ES-I3 (cell line): Measurements from ENCODE around the gene TBC1D12.
"Not testable (repeated sequence)": the region's sequence is repeated elsewhere in the genome, so short reads cannot be mapped to it uniquely, and the experiment has no call there.

Experiments
- H3K36me3 ChIP-seq: 2 replicates; pipeline ENCODE4 v1.6.1; 2013; ENCODE audit warnings: mild to moderate bottlenecking, low read length, control low read depth, moderate library complexity; ENCODE audit not compliant: insufficient read depth
- H3K4me1 ChIP-seq: 2 replicates; pipeline ENCODE4 v1.6.1; 2013; ENCODE audit warnings: mild to moderate bottlenecking, control low read depth, low read length; ENCODE audit not compliant: insufficient read depth
- H3K9ac ChIP-seq: 2 replicates; pipeline ENCODE4 v1.6.1; 2013; ENCODE audit warnings: low read depth, mild to moderate bottlenecking, low read length, moderate library complexity
- H3K9me3 ChIP-seq: 2 replicates; pipeline ENCODE4 v1.6.1; 2013; ENCODE audit warnings: mild to moderate bottlenecking, low read length, moderate library complexity; ENCODE audit not compliant: control insufficient read depth, insufficient read depth

TBC1D12 gene

GRCh38 chr10:94385733-94386132, 16.6 kb upstream of the TBC1D12 start:
- not testable (repeated sequence) for H3K4me1 ChIP-seq, H3K9me3 ChIP-seq, H3K36me3 ChIP-seq, H3K9ac ChIP-seq

DNA sequence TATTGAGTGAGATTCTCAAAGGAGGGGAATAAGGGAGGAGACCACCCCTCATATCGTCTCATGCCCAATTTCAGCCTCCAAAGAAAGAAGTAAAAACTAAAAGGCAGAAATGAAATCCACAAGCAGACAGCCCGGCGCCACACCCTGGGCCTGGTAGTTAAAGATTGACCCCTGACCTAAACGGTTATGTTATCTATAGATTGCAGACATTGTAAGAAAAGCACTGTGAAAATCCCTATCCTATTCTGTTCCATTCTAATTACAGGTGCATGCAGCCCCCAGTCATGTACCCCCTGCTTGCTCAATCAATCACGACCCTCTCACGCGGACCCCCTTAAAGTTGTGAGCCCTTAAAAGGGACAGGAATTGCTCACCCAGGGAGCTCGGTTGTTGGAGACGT, 10.2 kb upstream of the TBC1D12 start:
- not testable (repeated sequence) for H3K4me1 ChIP-seq, H3K9me3 ChIP-seq, H3K9ac ChIP-seq, H3K36me3 ChIP-seq

DNA sequence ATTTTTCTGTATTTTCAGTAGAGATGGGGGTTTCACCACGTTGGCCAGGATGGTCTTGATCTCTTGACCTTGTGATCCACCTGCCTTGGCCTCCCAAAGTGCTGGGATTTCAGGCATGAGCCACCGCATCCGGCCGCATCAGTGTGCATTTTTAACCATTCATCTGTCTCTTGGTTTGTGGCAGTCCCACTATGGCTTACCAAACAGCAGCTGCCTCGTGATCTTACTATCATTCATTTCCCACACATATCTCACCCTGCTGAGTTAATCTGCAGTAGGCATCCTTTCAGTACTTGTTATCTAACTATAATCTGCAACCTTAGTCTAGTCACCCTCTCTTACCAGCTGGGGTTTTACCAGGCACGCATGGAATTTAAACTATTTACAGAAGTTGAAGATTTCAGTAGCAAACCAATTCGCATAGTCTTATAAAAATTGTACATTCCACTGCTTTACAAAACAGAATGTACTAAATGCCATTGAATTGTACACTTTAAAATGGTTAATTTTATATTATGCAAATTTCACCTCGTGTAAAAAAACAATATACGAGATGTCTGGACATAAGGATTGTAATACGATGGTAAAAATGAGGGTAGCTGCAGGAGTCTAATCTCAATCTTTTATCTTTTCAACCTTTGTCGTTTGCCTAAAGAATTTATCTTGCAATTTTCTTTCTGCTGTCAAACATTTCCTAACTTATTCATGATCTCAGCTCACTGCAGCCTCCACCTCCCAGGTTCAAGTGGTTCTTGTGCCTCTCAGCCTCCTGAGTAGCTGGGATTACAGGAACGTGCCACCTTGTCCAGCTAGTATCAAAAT, 4.6 kb upstream of the TBC1D12 start:
- no peaks in the 10 kb centered on the region for H3K36me3 ChIP-seq
- no peak overlapping the region for H3K9ac ChIP-seq
- no peaks in the 10 kb centered on the region for H3K4me1 ChIP-seq
- H3K9me3 ChIP-seq = no peaks in the 10 kb centered on the region

- Histone ChIP-seq H3K36me3 (no peaks in the 10 kb centered on the region), H3K9ac (no peak overlapping the region), H3K9me3 (no peaks in the 10 kb centered on the region), H3K4me1 (no peaks in the 10 kb centered on the region)
These were observed 3.6 kb upstream of the TBC1D12 start for GRCh38 chr10:94398762-94399161.

- Histone ChIP-seq H3K9me3 (no peaks in the 10 kb centered on the region), H3K36me3 (no peaks in the 10 kb centered on the region), H3K9ac (peak overlapping the region; percentile 73), H3K4me1 (no peaks in the 10 kb centered on the region)
These were observed 570 bp downstream of the TBC1D12 start for GRCh38 chr10:94402843-94403379.

GRCh38 chr10:94403380-94404213, 1.3 kb downstream of the TBC1D12 start:
- Histone ChIP-seq H3K4me1 (no peaks in the 10 kb centered on the region), H3K9me3 (no peaks in the 10 kb centered on the region), H3K36me3 (no peaks in the 10 kb centered on the region), H3K9ac (peak overlapping the region; percentile 73)

- Histone ChIP-seq H3K9ac (no peak overlapping the region), H3K36me3 (no peaks in the 10 kb centered on the region), H3K9me3 (no peaks in the 10 kb centered on the region), H3K4me1 (0 out of 2 replicates have a peak, but pooled peaks cover 4% of the 10 kb centered on the region)
These were observed 3.1 kb downstream of the TBC1D12 start for GRCh38 chr10:94405406-94405805.

GRCh38 chr10:94407668-94408067, 5.3 kb downstream of the TBC1D12 start:
- Histone ChIP-seq H3K36me3 (no peaks in the 10 kb centered on the region), H3K9me3 (no peaks in the 10 kb centered on the region), H3K4me1 (0 out of 2 replicates have a peak, but pooled peaks cover 4% of the 10 kb centered on the region), H3K9ac (no peak overlapping the region)

- Histone ChIP-seq H3K36me3 (no peaks in the 10 kb centered on the region), H3K4me1 (0 out of 2 replicates have a peak, but pooled peaks cover 4% of the 10 kb centered on the region), H3K9me3 (no peaks in the 10 kb centered on the region), H3K9ac (no peak overlapping the region)
These were observed 6.8 kb downstream of the TBC1D12 start for GRCh38 chr10:94409021-94409657.

GRCh38 chr10:94411304-94411703, 9.0 kb downstream of the TBC1D12 start:
- H3K9ac ChIP-seq = no peak overlapping the region
- H3K36me3 ChIP-seq = no peaks in the 10 kb centered on the region
- H3K9me3 ChIP-seq = no peaks in the 10 kb centered on the region
- H3K4me1 ChIP-seq = 0 out of 2 replicates have a peak, but pooled peaks cover 4% of the 10 kb centered on the region

DNA sequence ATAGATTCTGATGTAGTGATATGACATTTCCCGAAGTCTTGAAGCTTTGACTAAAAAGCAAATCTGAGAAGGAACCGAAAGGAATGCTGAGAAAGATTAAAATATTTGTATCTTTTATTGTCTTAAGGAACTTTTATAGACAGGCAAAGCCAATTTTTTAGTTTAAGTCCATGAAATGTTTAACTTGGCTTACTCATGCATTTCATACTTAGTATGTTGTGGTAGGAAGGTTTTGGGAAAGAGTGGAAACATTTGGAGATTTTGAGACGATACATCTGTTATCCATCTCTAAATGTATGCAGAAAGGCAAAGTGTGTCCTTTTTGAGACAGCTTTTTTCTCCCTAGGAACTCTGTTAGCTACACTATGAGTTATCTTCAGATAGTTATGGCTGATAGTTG, 10.1 kb downstream of the TBC1D12 start:
- no peaks in the 10 kb centered on the region for H3K9me3 ChIP-seq
- 0 out of 2 replicates have a peak, but pooled peaks cover 4% of the 10 kb centered on the region for H3K4me1 ChIP-seq
- no peak overlapping the region for H3K9ac ChIP-seq
- no peaks in the 10 kb centered on the region for H3K36me3 ChIP-seq

- H3K36me3 ChIP-seq = no peaks in the 10 kb centered on the region
These were observed 11.0 kb downstream of the TBC1D12 start for GRCh38 chr10:94413361-94413760.

DNA sequence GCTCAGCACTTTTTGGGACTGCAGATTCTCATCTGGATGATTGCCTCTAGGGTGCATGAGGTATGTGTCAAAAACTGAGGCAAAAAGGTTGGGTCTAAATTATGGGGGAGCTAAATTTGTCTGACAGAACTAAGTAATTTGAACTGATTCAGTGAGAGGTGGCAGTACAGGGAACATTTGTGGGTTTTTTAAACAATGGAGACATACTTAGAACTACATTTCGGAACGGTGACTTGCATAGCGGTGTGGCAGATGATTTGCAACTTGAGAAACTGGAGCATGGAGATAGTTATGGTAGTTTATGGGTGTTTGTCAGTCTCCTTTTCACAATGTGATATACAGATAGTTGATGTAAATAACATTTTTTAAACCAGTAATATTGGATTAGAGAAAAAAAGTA, 14.6 kb downstream of the TBC1D12 start:
- Histone ChIP-seq H3K36me3 (no peaks in the 10 kb centered on the region), H3K9me3 (no peaks in the 10 kb centered on the region), H3K4me1 (no peaks in the 10 kb centered on the region), H3K9ac (no peak overlapping the region)

More at GRCh38 chr10:94413361-94413760, 11.0 kb downstream of the TBC1D12 start:
- H3K9ac ChIP-seq = no peak overlapping the region
- H3K4me1 ChIP-seq = 0 out of 2 replicates have a peak, but pooled peaks cover 4% of the 10 kb centered on the region
- H3K9me3 ChIP-seq = no peaks in the 10 kb centered on the region

- H3K9me3 ChIP-seq = no peaks in the 10 kb centered on the region
- no peaks in the 10 kb centered on the region for H3K36me3 ChIP-seq
- no peak overlapping the region for H3K9ac ChIP-seq
- H3K4me1 ChIP-seq = no peaks in the 10 kb centered on the region
These were observed 15.0 kb downstream of the TBC1D12 start for GRCh38 chr10:94417321-94417720.
